ENCODE data around the gene GRAMD2B.

The GRAMD2B gene

DNA sequence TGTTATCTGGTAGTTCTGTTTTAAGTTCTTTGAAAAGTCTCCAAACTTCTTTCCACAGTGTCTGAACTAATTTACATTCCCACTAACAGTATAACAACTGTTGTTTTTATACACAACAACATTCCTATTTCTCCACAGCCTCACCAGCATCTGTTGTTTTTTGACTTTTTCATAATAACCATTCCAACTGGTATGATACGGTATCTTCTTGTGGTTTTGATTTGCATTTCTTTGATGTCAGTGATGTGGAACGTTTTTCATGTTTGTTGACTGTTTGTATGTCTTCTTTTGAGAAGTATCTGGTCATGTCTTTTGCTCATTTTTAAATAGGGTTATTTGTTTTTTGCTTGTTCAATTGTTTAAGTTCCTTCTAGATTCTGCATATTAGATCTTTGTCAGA lies 12.6 kb upstream of the GRAMD2B start:
- DNase-seq (ENCODE audit: low read depth), result no peak
- no peak overlapping the region for H3K4me3 ChIP-seq (ENCODE audit: low read depth, low read length)
- TF ChIP-seq, protein P1, sequence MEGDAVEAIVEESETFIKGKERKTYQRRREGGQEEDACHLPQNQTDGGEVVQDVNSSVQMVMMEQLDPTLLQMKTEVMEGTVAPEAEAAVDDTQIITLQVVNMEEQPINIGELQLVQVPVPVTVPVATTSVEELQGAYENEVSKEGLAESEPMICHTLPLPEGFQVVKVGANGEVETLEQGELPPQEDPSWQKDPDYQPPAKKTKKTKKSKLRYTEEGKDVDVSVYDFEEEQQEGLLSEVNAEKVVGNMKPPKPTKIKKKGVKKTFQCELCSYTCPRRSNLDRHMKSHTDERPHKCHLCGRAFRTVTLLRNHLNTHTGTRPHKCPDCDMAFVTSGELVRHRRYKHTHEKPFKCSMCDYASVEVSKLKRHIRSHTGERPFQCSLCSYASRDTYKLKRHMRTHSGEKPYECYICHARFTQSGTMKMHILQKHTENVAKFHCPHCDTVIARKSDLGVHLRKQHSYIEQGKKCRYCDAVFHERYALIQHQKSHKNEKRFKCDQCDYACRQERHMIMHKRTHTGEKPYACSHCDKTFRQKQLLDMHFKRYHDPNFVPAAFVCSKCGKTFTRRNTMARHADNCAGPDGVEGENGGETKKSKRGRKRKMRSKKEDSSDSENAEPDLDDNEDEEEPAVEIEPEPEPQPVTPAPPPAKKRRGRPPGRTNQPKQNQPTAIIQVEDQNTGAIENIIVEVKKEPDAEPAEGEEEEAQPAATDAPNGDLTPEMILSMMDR (IDR thresholded peaks at IDR 0.05; ENCODE audit: control insufficient read depth, extremely low read depth, insufficient read depth), result no peak

- no peak for DNase-seq (ENCODE audit: low read depth)
- no peak overlapping the region for H3K4me3 ChIP-seq (ENCODE audit: low read depth, low read length)
- TF ChIP-seq, protein P1 (IDR thresholded peaks at IDR 0.05; ENCODE audit: control insufficient read depth, extremely low read depth, insufficient read depth), result no peak
These were observed 9.4 kb upstream of the GRAMD2B start for GRCh38 chr5:126413856-126414255.

GRCh38 chr5:126414874-126415502 lies 8.2 kb upstream of the GRAMD2B start:
- DNase-seq (ENCODE audit: low read depth), result no peak
- H3K4me3 ChIP-seq (ENCODE audit: low read depth, low read length), result no peak overlapping the region
- TF ChIP-seq, protein P1 (IDR thresholded peaks at IDR 0.05; ENCODE audit: control insufficient read depth, extremely low read depth, insufficient read depth), result no peak

GRCh38 chr5:126415789-126416188 lies 7.4 kb upstream of the GRAMD2B start:
- no peak for DNase-seq (ENCODE audit: low read depth)
- TF ChIP-seq, protein P1 (IDR thresholded peaks at IDR 0.05; ENCODE audit: control insufficient read depth, extremely low read depth, insufficient read depth), result no peak
- H3K4me3 ChIP-seq (ENCODE audit: low read depth, low read length), result no peak overlapping the region

DNA sequence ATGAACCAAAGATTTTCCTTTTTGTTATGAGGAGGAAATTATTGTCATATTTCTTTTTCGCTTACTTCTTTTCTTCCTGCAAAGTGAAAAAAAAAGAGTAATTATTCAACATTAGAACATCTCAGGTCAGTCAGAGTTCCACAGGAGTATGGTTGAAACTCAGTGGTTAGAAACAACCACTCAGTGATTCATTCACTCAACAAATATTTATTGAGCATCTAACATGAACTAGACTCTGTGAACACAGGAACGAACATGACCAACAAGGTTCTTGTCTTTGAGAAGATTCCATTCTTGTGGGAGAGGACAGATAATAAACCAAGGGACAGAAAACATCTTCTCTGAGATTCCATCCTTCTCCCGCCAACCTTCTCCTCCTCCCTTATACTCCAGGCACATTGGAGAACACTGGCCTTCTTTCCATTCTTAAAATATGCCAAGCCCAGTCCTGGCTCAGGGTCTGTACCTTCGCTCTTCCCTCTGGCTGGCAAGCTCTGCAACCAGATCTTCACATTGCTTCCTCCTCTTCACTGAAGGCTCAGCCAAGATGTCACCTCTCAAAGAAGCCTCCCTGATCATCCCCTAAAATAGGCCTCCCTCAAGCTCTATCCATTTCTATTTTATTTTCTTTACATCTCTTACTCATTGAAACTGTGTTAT lies 6.8 kb upstream of the GRAMD2B start:
- no peak overlapping the region for H3K4me3 ChIP-seq (ENCODE audit: low read depth, low read length)
- TF ChIP-seq, protein P1 (IDR thresholded peaks at IDR 0.05; ENCODE audit: control insufficient read depth, extremely low read depth, insufficient read depth), result no peak
- DNase-seq (ENCODE audit: low read depth), result no peak

GRCh38 chr5:126417178-126417577 lies 6.0 kb upstream of the GRAMD2B start:
- H3K4me3 ChIP-seq (ENCODE audit: low read depth, low read length), result no peak overlapping the region
- TF ChIP-seq, protein P1 (IDR thresholded peaks at IDR 0.05; ENCODE audit: control insufficient read depth, extremely low read depth, insufficient read depth), result no peak
- DNase-seq (ENCODE audit: low read depth), result no peak

DNA sequence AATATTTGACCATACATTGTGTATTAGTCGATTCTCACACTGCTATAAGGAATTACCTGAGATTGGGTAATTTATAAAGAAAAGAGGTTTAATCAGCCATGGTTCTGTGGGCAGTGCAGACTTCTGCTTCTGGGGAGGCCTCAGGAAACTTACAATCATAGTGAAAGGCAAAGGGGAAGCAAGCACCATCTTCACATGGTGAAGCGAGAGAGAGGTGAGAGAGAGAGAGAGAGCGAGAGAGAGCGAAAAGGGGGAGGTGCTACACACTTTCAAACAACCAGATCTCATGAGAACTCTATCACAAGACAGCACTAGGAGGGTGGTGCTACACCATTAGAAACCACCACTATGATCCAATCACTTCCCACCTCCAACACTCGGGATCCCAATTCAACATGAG lies 4.1 kb upstream of the GRAMD2B start:
- no peak for DNase-seq (ENCODE audit: low read depth)
- no peak overlapping the region for H3K4me3 ChIP-seq (ENCODE audit: low read depth, low read length)
- TF ChIP-seq, protein P1 (IDR thresholded peaks at IDR 0.05; ENCODE audit: control insufficient read depth, extremely low read depth, insufficient read depth), result no peak
